Measurements from ENCODE around the gene FAM107B. TPM values are rescaled to one million over a fixed set of nuclear protein-coding genes. Genes with fewer than 3 reads are reported as not detected.
A peak's percentile ranks its signal among the peaks of the same experiment; 100 is the strongest.

FAM107B gene
- total RNA-seq, 6 experiments from 2014 or later = 58.6 to 116 (median 68.7) TPM

- no peak overlapping the region for H3K4me3 ChIP-seq
- no peak for TF ChIP-seq CTCF (IDR thresholded peaks at IDR 0.05)
- no peak for TF ChIP-seq POLR2A (IDR thresholded peaks at IDR 0.05)
- H3K27ac ChIP-seq = no peak overlapping the region
- no peak for DNase-seq
- ATAC-seq = no peak
- WGBS (ENCODE audit: insufficient coverage, low coverage, low lambda C conversion rate, missing lambda C conversion rate) = 83% methylated on average over 7 of the region's 7 CpGs
- intact Hi-C loops (cut with DNase I) = no loop called here
- no peaks in the 10 kb centered on the region for H3K4me1 ChIP-seq
- H3K36me3 ChIP-seq = no peaks in the 10 kb centered on the region
- H3K27me3 ChIP-seq = no peaks in the 10 kb centered on the region
- no peaks in the 10 kb centered on the region for H3K9me3 ChIP-seq
These were observed 16.7 kb downstream of the FAM107B start for GRCh38 chr10:14757986-14758385.

- intact Hi-C loops (cut with DNase I) = no loop called here
- Histone ChIP-seq H3K27me3 (no peaks in the 10 kb centered on the region), H3K36me3 (no peaks in the 10 kb centered on the region), H3K4me3 (no peak overlapping the region), H3K27ac (no peak overlapping the region), H3K9me3 (no peaks in the 10 kb centered on the region), H3K4me1 (no peaks in the 10 kb centered on the region)
- no peak for DNase-seq
- WGBS (ENCODE audit: insufficient coverage, low coverage, low lambda C conversion rate, missing lambda C conversion rate) = 76% methylated on average over 6 of the region's 6 CpGs
- ATAC-seq = no peak
- TF ChIP-seq POLR2A (IDR thresholded peaks at IDR 0.05) = no peak
- no peak for TF ChIP-seq CTCF (IDR thresholded peaks at IDR 0.05)
These were observed 17.3 kb downstream of the FAM107B start for GRCh38 chr10:14757394-14757793.

GRCh38 chr10:14753441-14753840 is 21.3 kb downstream of the FAM107B start:
- no peak for TF ChIP-seq POLR2A (IDR thresholded peaks at IDR 0.05)
- no peak for TF ChIP-seq CTCF (IDR thresholded peaks at IDR 0.05)
- Histone ChIP-seq H3K4me1 (peaks cover 0 to 15% (median 6%) of the 10 kb centered on the region in 4 donors), H3K27me3 (no peaks in the 10 kb centered on the region), H3K27ac (no peak overlapping the region), H3K4me3 (no peak overlapping the region), H3K36me3 (no peaks in the 10 kb centered on the region), H3K9me3 (no peaks in the 10 kb centered on the region)
- WGBS (ENCODE audit: insufficient coverage, low coverage, low lambda C conversion rate, missing lambda C conversion rate) = 82% methylated on average over 1 of the region's 1 CpG
- ATAC-seq = no peak
- no peak for DNase-seq
- intact Hi-C loops (cut with DNase I) = no loop called here

- no peaks in the 10 kb centered on the region for H3K36me3 ChIP-seq
- no peaks in the 10 kb centered on the region for H3K9me3 ChIP-seq
- peak overlapping the region in 2 of 3 donors; percentile 12 to 13 for H3K27ac ChIP-seq
- H3K27me3 ChIP-seq = no peaks in the 10 kb centered on the region
- peaks cover 0 to 22% (median 9%) of the 10 kb centered on the region in 4 donors for H3K4me1 ChIP-seq
- peak in 1 of 3 donors; percentile 43 for DNase-seq
- ATAC-seq = peak; percentile 21 to 65 (median 42)
- intact Hi-C loops (cut with DNase I) = no loop called here
- WGBS (ENCODE audit: insufficient coverage, low coverage, low lambda C conversion rate, missing lambda C conversion rate) = 0% methylated on average over 1 of the region's 1 CpG
- TF ChIP-seq CTCF (IDR thresholded peaks at IDR 0.05) (no peak), POLR2A (IDR thresholded peaks at IDR 0.05) (no peak)
- H3K4me3 ChIP-seq = no peak overlapping the region
These were observed 22.8 kb downstream of the FAM107B start for GRCh38 chr10:14751921-14752320.

All from right lobe of liver (tissue), 6 donors.